ENCODE data around the gene COG6. TPM values are rescaled to one million over a fixed set of nuclear protein-coding genes. Genes with fewer than 3 reads are reported as not detected.
A peak's percentile ranks its signal among the peaks of the same experiment; 100 is the strongest.

The COG6 gene
- total RNA-seq, 2 experiments from 2014 or later = 29.8 to 30.3 TPM

DNA sequence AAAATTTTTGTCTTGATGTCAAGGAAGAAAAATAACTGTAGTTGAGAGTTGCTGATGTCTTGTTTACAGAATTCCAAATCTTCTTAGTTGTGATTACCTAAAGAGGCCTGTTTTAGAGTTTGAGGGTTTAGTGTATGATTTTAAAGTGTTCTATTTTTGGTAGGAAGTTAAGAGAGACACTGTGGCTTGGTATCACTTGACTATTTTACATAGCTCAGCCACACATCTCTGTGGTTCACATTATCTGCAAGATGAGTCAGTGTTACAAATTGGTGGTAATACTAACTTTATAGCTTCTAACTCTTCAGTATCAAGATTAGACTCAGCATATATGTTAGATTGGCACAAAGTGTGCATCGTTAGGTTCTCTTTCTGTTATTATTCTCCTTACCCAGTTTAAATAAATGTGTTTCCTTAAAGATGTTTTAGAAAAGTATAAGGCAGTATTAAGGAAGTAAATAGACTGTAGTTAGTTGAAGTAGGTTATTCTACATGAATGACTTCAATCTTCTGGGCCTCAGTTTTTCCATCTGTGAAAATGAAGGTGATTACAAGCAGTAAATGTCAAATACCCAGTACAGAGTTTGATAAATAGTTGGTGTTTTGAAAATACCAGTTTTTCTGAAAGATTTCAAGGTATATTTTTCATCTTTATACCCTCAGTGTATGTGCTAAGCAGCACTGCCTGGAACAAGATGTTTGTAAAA lies 33.4 kb downstream of the COG6 start:
- POLR2A ChIA-PET = no interaction called here
- Mint-ChIP-seq H3K4me1 (peaks cover 17% of the 10 kb centered on the region), H3K27ac (peak overlapping the region; percentile 51), H3K27me3 (no peaks in the 10 kb centered on the region), H3K4me3 (no peak overlapping the region), H3K9me3 (no peaks in the 10 kb centered on the region), H3K36me3 (peaks cover 10% of the 10 kb centered on the region)
- DNase-seq (no peak), ATAC-seq (ENCODE audit: low read depth) (peak; percentile 84)

DNA sequence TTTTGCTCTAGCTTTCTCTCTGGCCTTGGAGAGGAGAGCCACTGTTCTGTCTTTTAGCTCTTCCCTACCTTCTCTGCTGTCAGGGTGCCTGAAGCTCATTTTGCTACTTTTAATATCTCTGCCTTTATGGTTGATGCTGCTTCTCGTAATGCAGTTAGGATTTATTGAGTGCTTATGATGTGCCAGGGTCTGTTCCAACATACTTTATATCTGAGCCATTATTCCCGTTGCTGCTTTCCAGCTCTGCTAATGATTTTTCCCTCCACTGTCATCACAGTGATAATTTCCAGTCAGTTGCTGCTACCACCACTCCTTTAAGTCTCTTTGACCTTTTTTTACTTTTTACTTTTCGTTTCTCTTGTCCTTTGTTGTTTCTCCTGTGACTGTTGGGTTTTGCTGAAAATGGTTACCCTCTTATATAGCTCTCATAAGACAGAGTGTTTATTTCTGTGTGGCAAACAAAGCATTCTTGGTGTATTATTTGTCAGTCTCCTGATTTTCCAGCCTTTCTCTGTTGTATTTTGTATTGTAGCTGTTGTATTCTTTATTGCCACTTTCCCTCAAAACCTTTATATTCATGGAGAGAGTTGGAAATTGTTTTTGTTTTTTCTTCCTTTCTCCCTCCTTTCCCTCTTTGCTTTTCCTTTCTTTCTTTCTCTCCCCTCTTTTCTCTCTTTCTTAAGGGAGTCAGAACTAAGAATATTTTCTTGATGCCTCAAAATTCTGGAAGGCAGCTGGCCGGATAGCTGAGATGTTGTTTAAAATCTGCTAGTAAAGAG lies 37.4 kb downstream of the COG6 start:
- no peak overlapping the region for H3K4me3 Mint-ChIP-seq
- H3K36me3 Mint-ChIP-seq = peaks cover 12% of the 10 kb centered on the region
- H3K9me3 Mint-ChIP-seq = no peaks in the 10 kb centered on the region
- no peak overlapping the region for H3K27ac Mint-ChIP-seq
- DNase-seq (no peak), ATAC-seq (ENCODE audit: low read depth) (no peak)
- POLR2A ChIA-PET = interaction anchor here (0.6 kb wide), 1 partner anchor 244 kb away, joined by 3 read pairs; no protein-coding TSS in a partner anchor
- peaks cover 16% of the 10 kb centered on the region for H3K4me1 Mint-ChIP-seq
- H3K27me3 Mint-ChIP-seq = no peaks in the 10 kb centered on the region

DNA sequence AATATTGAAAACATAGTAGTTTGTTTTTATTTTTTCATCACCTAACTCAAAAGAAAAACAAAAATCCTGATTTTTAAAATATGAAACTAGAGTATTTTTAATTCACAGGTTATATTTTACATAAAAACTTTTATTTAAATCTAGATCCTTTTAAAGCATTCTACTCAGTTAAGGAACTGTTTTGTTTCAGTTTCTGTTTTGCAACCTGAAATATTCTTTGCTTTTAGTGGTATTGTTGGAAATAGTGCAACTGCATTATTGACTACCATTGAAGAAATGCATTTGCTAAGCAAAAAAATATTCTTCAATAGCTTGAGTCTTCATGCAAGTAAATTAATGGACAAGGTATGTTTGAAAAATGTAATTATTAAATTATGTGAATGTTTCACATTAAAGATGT lies 43.8 kb downstream of the COG6 start:
- Mint-ChIP-seq H3K36me3 (peaks cover 10% of the 10 kb centered on the region), H3K4me3 (peak overlapping the region; percentile 20), H3K27me3 (no peaks in the 10 kb centered on the region), H3K27ac (no peak overlapping the region), H3K9me3 (no peaks in the 10 kb centered on the region), H3K4me1 (peaks cover 4% of the 10 kb centered on the region)
- DNase-seq (no peak), ATAC-seq (ENCODE audit: low read depth) (no peak)
- POLR2A ChIA-PET = no interaction called here

DNA sequence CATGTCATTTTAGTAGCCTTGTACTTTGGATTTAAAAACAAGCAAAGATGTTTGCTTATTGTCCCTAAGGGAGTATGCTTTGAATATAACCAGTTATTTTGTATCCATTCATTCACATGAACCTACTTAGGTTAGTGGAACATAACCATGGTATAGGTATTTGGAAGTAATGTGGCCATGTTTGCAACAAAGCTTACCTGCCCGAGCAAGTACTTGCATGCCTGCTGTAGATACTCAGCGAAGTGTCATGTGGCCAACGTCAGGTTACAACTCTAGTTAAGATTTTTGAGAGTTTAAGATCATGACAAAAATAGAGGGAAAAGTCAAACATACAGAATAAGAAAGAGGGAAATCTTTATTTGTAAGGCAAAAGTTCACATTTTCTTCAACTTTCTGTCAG lies 57.2 kb downstream of the COG6 start:
- Mint-ChIP-seq H3K27ac (no peak overlapping the region), H3K36me3 (peaks cover 34% of the 10 kb centered on the region), H3K9me3 (peaks cover 15% of the 10 kb centered on the region), H3K27me3 (no peaks in the 10 kb centered on the region), H3K4me1 (no peaks in the 10 kb centered on the region), H3K4me3 (no peak overlapping the region)
- DNase-seq (no peak), ATAC-seq (ENCODE audit: low read depth) (no peak)
- POLR2A ChIA-PET = no interaction called here

DNA sequence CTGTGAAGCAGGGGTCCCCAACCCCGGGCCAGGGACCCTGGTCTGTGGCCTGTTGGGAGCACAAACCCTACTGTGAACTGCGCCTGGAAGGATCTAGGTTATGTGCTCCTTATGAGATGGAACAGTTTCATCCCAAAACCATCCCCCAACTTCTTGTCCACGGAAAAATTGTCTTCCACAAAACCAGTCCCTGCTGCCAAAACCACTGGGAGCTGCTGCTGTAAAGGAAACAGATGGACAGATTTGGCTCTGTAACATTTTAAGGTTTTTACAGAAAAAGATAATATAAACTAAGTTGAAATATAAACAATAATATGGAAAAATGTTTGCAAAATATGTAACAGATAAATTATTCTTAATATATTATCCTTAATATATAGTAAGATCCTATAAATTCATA lies 73.7 kb downstream of the COG6 start:
- Mint-ChIP-seq H3K36me3 (peaks cover 39% of the 10 kb centered on the region), H3K9me3 (no peaks in the 10 kb centered on the region), H3K4me1 (no peaks in the 10 kb centered on the region), H3K4me3 (no peak overlapping the region), H3K27ac (no peak overlapping the region), H3K27me3 (no peaks in the 10 kb centered on the region)
- DNase-seq (no peak), ATAC-seq (ENCODE audit: low read depth) (no peak)
- POLR2A ChIA-PET = no interaction called here

DNA sequence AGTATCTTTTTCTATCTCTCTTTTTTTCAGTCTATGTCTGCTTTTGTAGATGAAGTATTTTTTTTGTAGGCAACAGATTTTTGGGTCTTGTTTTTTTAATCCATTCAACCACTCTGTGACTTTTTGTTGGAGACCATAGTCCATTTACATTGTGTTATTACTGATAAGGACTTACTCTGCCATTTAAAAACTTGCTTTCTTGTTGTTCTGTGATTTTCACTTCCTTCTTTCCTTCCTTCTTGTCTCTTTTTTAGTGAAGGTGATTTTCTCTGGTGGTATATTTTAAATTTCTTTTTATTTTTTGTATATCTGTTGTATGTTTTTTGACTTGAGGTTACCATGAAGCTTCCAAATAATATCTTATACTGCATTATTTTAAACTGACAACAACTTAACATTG lies 79.5 kb downstream of the COG6 start:
- no peak overlapping the region for H3K27ac Mint-ChIP-seq
- no peaks in the 10 kb centered on the region for H3K4me1 Mint-ChIP-seq
- H3K9me3 Mint-ChIP-seq = peaks cover 7% of the 10 kb centered on the region
- H3K36me3 Mint-ChIP-seq = peaks cover 42% of the 10 kb centered on the region
- POLR2A ChIA-PET = no interaction called here
- DNase-seq = no peak
- ATAC-seq (ENCODE audit: low read depth) = no peak
- H3K27me3 Mint-ChIP-seq = no peaks in the 10 kb centered on the region
- no peak overlapping the region for H3K4me3 Mint-ChIP-seq

DNA sequence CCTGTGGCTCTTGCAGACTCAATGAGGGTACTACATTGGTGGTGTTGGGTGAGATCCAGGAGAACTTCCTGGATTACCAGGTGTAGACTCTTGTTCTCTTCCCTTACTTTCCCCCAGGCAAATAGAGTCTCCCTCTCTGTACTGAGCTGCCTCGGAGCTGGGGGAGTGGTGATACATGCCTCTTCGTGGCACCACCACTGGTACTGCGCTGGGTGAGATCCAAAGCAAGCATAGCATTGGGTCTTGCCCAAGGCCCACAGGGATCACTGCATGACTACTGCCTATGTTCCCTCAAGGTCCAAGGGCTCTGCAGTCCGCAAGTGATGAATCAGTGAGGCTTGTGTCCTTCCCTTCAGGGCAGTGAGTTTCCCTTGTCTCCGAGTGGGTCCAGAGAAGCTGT lies 81.6 kb downstream of the COG6 start:
- ATAC-seq (ENCODE audit: low read depth) = no peak
- Mint-ChIP-seq H3K4me1 (no peaks in the 10 kb centered on the region), H3K36me3 (peaks cover 50% of the 10 kb centered on the region), H3K4me3 (no peak overlapping the region), H3K27me3 (no peaks in the 10 kb centered on the region), H3K9me3 (peaks cover 9% of the 10 kb centered on the region), H3K27ac (no peak overlapping the region)
- DNase-seq = no peak
- POLR2A ChIA-PET = no interaction called here

DNA sequence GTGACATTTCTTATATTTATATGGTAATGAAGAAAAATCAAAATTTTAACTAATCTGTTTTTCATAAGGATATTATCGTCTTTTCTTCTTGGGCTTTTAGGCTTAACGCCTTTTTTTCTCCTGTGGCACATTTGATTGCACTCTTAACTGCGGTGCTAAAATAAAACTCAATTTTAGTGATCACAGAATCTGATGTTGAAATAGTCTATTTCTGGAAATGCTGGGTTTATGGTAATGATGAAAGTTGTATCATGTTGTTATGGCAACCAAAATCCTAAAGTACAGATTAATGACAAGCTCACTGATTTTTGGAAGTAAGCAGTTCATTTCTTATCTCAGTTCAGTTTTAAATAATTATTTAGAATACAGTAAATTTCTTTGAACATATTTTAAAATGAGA lies 85.3 kb downstream of the COG6 start:
- no peak for DNase-seq
- H3K27ac Mint-ChIP-seq = no peak overlapping the region
- no peak overlapping the region for H3K4me3 Mint-ChIP-seq
- no peaks in the 10 kb centered on the region for H3K4me1 Mint-ChIP-seq
- H3K27me3 Mint-ChIP-seq = no peaks in the 10 kb centered on the region
- ATAC-seq (ENCODE audit: low read depth) = no peak
- POLR2A ChIA-PET = no interaction called here
- peaks cover 11% of the 10 kb centered on the region for H3K9me3 Mint-ChIP-seq
- peaks cover 30% of the 10 kb centered on the region for H3K36me3 Mint-ChIP-seq

DNA sequence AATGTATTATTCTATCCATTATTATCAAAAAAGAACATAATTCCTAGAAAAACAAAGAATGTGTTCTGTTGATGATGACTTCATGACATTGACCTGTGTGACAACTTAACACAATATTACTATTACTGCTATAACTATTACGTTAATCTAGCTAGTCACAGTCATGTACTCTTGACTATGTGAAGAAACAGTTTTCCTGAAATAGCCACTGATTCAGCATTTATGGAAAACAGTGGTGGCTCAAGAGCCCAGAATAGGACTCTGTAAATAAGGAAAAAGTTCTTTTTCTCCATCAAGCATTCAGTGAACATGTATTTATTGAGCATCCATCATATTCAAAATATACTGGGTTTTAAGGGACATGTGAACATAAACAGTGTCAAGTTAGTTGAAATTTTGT lies 93.5 kb downstream of the COG6 start:
- no peak for DNase-seq
- Mint-ChIP-seq H3K27me3 (no peaks in the 10 kb centered on the region), H3K4me3 (no peak overlapping the region), H3K4me1 (peaks cover 1% of the 10 kb centered on the region), H3K9me3 (peaks cover 4% of the 10 kb centered on the region), H3K27ac (no peak overlapping the region), H3K36me3 (peaks cover 9% of the 10 kb centered on the region)
- POLR2A ChIA-PET = no interaction called here
- no peak for ATAC-seq (ENCODE audit: low read depth)

DNA sequence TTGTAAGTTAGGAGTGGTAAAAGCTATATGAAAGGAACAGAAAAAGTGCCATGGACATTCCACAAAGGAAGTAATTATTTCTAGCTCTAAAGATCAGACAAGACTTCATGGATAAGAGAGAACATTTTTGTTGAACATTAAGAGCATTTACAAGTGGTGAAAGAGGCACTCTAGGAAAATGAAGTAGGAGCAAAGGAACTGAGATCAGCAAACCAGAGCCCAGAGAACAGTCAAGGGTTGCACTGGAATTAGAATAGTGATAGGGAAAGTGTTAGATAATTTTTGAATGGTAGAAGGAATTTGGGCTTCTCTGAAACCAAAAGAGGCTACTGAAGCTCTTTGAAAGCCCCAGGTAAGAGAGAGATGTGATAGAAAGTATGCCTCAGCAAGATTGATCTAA lies 94.1 kb downstream of the COG6 start:
- Mint-ChIP-seq H3K4me1 (peaks cover 1% of the 10 kb centered on the region), H3K27me3 (no peaks in the 10 kb centered on the region), H3K36me3 (peaks cover 11% of the 10 kb centered on the region), H3K4me3 (no peak overlapping the region), H3K27ac (no peak overlapping the region), H3K9me3 (peaks cover 4% of the 10 kb centered on the region)
- ATAC-seq (ENCODE audit: low read depth) = no peak
- no peak for DNase-seq
- POLR2A ChIA-PET = no interaction called here

DNA sequence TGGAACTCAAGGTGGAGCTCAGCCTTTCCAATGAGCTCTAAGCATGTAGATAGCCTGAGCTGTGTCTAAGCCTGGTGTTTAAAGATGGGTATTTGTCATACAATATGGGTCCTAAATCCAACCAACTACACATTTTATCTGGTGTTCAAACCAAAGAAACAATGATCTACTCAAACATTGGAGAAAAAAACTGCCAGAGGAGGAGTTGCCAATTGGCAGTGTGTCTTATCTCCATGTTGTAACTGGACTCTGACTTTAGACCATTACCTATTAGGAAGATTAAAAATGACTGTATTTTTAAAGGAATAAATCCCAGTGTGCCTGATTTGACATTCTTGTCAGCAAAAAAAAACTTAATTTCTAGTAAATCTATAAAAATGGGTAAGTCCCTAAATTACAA lies 96.3 kb downstream of the COG6 start:
- Mint-ChIP-seq H3K4me3 (no peak overlapping the region), H3K36me3 (peaks cover 22% of the 10 kb centered on the region), H3K9me3 (peaks cover 2% of the 10 kb centered on the region), H3K27me3 (no peaks in the 10 kb centered on the region), H3K4me1 (peaks cover 1% of the 10 kb centered on the region), H3K27ac (no peak overlapping the region)
- DNase-seq (no peak), ATAC-seq (ENCODE audit: low read depth) (no peak)
- POLR2A ChIA-PET = no interaction called here

DNA sequence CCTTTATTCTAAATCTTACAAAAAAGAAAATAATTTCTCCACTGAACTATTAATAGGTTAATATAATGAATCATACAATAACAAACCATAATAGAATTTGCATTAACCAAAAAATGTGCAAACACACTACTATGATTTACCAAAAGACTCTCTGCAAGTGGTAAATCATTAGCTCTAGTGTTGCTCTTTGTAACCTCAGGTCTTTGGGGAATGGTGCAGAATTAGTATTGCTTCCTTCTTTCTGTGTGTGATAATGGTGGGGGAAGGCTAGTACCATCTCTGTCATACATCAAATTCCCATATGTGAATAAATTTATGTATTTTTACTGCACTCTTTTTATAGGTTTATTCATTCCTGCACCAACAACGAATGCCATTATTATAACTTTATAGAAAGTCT lies 105.1 kb downstream of the COG6 start:
- Mint-ChIP-seq H3K27ac (no peak overlapping the region), H3K4me1 (no peaks in the 10 kb centered on the region), H3K36me3 (peaks cover 7% of the 10 kb centered on the region), H3K27me3 (peaks cover 2% of the 10 kb centered on the region), H3K9me3 (peaks cover 2% of the 10 kb centered on the region), H3K4me3 (no peak overlapping the region)
- POLR2A ChIA-PET = no interaction called here
- DNase-seq (no peak), ATAC-seq (ENCODE audit: low read depth) (no peak)

DNA sequence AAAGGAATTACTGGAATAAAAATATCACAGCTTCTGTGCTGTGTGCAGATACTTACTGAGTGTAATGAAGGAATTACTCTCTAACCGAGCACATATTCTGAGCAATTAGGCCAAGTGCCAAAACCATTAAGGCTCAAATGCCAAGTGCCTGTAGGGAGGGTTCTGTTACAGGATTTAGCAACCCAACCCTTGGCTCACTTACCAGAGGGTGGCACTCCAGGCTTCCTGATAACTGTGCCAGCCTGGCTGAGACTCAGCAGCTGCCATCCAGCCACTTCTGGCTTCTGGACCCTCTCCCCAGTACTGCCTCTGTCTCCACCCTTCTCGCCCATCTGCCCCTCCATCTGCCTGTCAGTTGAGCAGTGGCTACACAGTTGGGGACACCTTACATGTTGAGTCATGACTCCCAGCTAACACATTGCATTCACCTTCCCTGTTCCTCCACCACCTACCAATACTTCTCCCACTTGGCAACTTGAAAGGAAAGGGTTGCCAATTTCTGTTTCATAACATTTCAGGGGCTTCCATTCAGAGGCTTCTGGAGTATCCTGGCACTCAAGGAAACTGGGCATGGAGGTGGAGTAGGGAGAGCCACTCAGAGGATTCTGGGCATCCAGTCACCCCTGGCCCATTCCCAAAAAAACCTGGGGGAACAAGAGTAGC lies 110.5 kb downstream of the COG6 start:
- no peak for ATAC-seq (ENCODE audit: low read depth)
- Mint-ChIP-seq H3K36me3 (no peaks in the 10 kb centered on the region), H3K27ac (no peak overlapping the region), H3K27me3 (peaks cover 2% of the 10 kb centered on the region), H3K9me3 (no peaks in the 10 kb centered on the region), H3K4me3 (no peak overlapping the region), H3K4me1 (no peaks in the 10 kb centered on the region)
- POLR2A ChIA-PET = no interaction called here
- no peak for DNase-seq

Data from activated naive CD8-positive, alpha-beta T cell treated with anti-CD3 and anti-CD28 coated beads, Interleukin-2, amount 10 ng/mL, durations not matched to agents 7 days and 5 days (primary cell).